GM21367 (cell line): ENCODE data around the gene FATE1.

ENCODE experiments used
- ATAC-seq: cut with Tn5 transposase; IDR thresholded peaks from one replicate; pipeline ENCODE4 v1.9.1; 2021; ENCODE audit not compliant: unreplicated experiment

The FATE1 gene

GRCh38 chrX:151703487-151703886 lies 12.3 kb upstream of the FATE1 start:
- ATAC-seq: no peak

- ATAC-seq: no peak
These were observed 11.7 kb upstream of the FATE1 start for GRCh38 chrX:151704041-151704663.

- no peak for ATAC-seq
These were observed 7.0 kb upstream of the FATE1 start for GRCh38 chrX:151708821-151709220.

- ATAC-seq: no peak
These were observed 5.4 kb upstream of the FATE1 start for GRCh38 chrX:151710457-151710856.

GRCh38 chrX:151711154-151711553 lies 4.7 kb upstream of the FATE1 start:
- ATAC-seq: no peak

GRCh38 chrX:151711787-151712186 lies 4.0 kb upstream of the FATE1 start:
- no peak for ATAC-seq

- no peak for ATAC-seq
These were observed 3.6 kb upstream of the FATE1 start for GRCh38 chrX:151712253-151712652.

GRCh38 chrX:151713849-151714248 lies 2.0 kb upstream of the FATE1 start:
- no peak for ATAC-seq

GRCh38 chrX:151714362-151714761 lies 1.5 kb upstream of the FATE1 start:
- no peak for ATAC-seq

GRCh38 chrX:151722241-151722846 lies 6.5 kb downstream of the FATE1 start:
- no peak for ATAC-seq

GRCh38 chrX:151723156-151723760 lies 7.4 kb downstream of the FATE1 start:
- no peak for ATAC-seq

- ATAC-seq: no peak
These were observed 8.9 kb downstream of the FATE1 start for GRCh38 chrX:151724563-151725337.

GRCh38 chrX:151725338-151725614 lies 9.4 kb downstream of the FATE1 start:
- no peak for ATAC-seq

- ATAC-seq: no peak
These were observed 10.9 kb downstream of the FATE1 start for GRCh38 chrX:151726751-151727150.

- ATAC-seq: no peak
These were observed 11.5 kb downstream of the FATE1 start for GRCh38 chrX:151727346-151727745.

- no peak for ATAC-seq
These were observed 13.4 kb downstream of the FATE1 start for GRCh38 chrX:151729056-151729725.

GRCh38 chrX:151734446-151734845 lies 18.6 kb downstream of the FATE1 start, which contains the start of gene CNGA2:
CNGA2 (plus strand) TSS chrX:151734746; CDS start chrX:151738484, 3,738 bp downstream.
- ATAC-seq: no peak

GRCh38 chrX:151735219-151735618 lies 19.4 kb downstream of the FATE1 start:
- ATAC-seq: no peak

- ATAC-seq: no peak
These were observed 20.9 kb downstream of the FATE1 start for GRCh38 chrX:151736685-151737084.

- ATAC-seq: no peak
These were observed 21.7 kb downstream of the FATE1 start for GRCh38 chrX:151737494-151737893.

GRCh38 chrX:151738751-151739150 lies 22.9 kb downstream of the FATE1 start:
- ATAC-seq: no peak
